NCI-H1105 treated with DMSO at 0.1 percent for 48 hours (cell line): ENCODE measurements around the gene DGKG.

Source experiments
- DNase-seq: peaks from one replicate; lab custom pipeline; 2025; lab: John Stamatoyannopoulos, UW

The DGKG gene

DNA sequence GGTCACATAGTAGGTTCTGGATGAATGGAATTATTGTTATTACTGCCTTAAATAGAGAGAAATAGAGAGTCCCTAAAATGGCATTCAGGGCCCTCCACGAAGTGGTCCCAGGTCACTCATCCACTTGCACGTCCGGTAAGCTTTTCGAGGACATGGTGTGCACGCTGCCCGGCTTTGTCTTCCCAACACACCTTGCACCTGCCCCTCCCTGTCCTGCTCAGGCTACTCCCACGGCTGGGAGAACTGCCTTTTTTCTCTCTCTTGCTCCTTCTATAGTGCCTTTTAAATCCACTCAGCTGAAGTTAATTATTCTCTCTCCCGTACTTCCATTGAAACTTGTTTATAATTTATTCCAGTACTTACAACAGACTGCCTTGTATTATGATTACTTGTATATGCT is 5.6 kb upstream of the DGKG start:
- DNase-seq, result no peak

GRCh38 chr3:186366206-186366605 is 4.2 kb upstream of the DGKG start:
- no peak for DNase-seq

GRCh38 chr3:186365202-186365974 is 3.4 kb upstream of the DGKG start:
- DNase-seq, result no peak

- DNase-seq, result no peak
Measured at GRCh38 chr3:186362988-186363387, 954 bp upstream of the DGKG start.

DNA sequence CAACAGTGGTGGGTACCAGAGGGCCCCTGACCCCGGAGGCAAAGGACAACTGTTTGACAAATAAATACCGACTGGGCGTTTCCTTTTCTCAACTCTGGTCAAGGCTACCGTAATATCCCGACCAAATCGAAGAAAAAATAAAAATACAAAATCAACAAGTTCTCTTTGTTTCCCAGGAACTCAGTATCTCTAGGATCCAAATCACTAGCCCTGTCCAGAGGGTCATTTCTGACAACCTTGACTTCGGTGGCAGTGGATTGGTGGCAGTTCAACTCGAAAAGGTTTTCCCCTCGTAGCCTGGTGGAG is 456 bp upstream of the DGKG start:
- no peak for DNase-seq

DNA sequence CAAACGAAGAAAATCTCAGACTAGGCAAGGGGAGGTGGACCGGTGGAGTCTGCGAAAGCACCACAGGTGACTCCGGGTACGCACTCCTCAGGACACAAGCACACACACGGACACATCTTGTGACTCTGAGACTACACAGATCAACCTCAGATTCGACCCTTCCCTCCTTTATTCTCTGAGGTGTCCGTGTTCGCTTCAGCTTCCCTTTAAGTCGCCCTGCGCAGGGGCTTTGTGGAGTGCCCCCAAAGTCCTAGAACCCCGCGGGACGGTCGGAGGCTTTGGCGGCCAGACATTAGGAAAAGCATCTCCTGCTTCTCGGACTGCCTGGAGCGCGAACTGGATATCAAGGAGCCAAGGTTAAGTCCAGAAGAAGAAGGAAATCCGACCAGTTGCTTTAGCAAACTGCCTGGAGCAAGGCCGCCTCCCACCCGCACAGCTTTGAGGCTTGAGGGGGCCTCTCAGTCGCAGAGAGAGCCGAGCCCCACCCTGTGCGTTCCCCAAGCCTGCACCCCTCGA is 730 bp downstream of the DGKG start:
- DNase-seq, result peak; percentile 28

DNA sequence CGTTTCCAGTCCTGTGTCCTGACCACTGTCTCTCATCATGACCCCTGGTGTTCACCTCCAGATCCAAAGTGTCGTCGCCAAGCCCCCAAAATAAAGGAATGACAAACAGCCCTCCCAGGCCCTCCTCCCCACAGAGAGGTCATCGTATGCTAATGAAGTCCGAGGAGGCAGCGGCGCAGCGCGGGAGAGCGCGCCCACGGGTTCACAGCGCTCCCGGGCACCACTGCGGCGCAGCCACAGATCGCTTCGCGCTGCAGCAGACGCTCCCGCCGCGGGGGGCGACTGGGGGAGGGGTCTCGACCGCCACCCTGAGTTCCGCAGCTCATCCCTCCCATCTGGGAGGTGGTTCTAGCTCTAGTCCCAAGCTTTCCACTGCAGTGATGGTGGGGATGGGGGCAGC is 1.3 kb downstream of the DGKG start:
- DNase-seq, result peak; percentile 36

- DNase-seq, result no peak
Measured at GRCh38 chr3:186359078-186359477, 3.0 kb downstream of the DGKG start.

DNA sequence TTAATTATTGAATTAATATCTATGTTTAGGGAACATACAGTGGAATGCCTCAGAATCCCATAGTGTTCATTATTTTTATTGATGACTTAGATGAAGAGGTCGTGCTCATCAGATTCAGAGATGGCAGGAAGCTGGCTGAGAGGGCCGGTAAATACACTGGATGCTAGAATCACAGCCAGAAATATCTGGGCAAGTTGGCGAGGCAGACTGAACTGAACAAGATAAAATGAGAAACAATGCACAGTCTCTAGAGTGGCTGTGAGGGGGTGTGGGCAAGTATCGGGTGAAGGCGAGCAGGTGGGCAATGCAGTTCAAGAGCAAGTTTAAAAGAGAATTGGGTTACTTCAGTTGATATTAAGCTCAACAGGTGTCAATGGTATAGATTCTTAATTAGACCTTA is 5.9 kb downstream of the DGKG start:
- DNase-seq, result no peak

DNA sequence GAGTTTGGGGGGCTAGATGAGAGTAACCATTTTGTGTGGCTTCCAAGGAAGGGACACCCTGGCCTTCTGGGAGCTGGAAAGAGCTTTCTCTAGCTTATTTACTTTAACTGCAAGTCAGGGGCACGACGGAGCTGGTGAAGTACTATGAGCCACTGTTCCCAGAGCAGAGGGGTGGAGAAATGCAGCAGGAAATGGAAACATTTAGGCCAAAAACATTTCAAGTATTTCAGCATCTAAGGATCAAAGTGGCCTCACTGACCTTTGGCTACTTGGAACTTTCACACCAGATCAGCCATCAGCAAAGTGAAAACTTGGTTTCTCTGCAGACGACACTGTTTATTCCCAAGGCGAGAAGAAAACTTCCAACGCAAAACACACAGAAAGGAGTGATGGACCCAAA is 7.9 kb downstream of the DGKG start:
- no peak for DNase-seq

- no peak for DNase-seq
Measured at GRCh38 chr3:186352369-186352768, 9.7 kb downstream of the DGKG start.

DNA sequence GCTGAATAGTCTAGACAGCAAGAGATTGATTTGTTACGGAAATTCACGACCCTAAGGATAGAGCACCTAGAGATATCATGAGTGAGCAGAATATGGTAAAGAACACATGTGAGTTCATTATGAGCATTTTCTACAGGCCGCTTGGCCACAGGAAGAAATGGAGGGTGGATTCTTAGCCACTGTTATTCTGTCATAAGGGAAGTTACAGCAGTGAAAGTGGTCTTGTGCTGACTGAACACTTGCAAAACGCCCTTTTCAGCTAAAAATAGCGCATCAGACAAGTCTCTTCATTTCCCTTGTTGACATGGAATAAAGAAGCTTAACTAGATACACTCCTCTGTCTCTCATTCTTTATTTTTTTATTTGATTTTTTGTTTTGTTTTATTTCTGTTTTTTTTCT is 19.8 kb downstream of the DGKG start:
- DNase-seq, result no peak

DNA sequence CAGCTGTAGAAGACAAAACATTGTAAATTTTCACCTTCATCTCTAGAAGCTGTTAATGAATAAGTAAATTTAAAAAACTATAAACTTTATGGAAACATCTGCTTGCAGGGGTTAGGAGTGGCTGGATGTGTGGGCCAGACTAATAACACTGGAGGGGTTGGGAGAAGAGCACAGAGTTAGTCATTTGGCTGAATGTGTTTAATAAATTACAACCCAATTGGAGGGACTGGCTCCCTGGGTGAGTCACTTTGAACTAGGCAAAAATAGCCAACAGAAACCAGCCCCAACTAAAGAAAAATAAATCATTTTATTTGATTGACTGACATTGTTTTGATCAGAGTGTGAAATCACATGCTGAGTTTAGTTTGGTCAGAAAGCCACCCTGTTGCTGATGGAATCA is 21.8 kb downstream of the DGKG start:
- DNase-seq, result no peak

DNA sequence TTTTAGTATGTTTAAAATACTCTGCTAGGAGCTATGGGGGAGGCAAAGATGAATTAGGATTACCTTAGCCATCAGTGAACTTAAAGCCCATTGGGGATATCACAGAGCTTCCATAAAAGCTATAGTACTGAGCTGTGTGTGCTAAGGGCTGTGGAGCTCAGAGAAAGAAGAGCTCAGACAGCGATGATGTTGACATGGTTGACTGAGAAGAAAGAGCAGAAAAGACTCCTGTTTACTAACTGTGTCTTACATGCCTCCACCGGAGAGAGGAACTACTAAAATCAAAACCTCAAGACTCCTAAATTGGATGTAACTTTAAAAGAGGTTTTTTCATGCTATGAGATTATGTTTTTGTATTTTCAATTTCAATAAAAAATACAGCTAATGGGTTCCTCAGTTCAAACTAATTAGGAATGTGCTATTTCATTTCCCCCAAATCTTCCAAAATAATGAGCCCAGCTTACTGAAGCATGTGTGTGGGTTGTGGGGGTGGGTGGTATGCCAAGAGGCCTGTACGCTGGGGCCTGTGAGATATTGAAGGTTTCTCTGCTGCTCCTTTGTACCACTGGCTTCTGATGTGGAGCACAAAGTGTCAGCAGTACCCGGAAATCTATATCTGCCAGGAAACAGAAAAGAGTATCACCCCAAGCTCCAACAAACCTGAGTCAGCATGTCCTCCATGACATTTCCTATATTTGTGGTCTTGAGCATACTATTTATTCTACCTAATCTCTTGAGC is 22.7 kb downstream of the DGKG start:
- no peak for DNase-seq

DNA sequence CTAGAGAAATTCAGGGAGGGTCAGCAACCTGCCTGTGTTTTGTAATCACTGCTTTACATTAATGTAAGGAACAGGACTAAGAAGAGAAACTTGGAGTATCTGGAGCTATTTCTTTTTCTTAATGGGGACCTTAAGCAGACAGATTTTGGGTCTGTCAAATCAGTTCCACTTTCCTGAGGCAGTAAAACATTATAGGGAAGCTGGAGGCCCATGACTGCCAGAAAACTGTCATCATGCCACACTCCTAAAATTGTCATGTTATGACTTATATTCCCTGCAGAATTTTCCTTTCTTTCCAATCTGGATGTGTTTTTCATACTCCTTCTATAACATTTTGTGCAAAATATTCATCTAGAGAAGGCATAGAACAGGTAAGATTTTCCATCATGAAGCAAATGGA is 28.8 kb downstream of the DGKG start:
- DNase-seq, result no peak

DNA sequence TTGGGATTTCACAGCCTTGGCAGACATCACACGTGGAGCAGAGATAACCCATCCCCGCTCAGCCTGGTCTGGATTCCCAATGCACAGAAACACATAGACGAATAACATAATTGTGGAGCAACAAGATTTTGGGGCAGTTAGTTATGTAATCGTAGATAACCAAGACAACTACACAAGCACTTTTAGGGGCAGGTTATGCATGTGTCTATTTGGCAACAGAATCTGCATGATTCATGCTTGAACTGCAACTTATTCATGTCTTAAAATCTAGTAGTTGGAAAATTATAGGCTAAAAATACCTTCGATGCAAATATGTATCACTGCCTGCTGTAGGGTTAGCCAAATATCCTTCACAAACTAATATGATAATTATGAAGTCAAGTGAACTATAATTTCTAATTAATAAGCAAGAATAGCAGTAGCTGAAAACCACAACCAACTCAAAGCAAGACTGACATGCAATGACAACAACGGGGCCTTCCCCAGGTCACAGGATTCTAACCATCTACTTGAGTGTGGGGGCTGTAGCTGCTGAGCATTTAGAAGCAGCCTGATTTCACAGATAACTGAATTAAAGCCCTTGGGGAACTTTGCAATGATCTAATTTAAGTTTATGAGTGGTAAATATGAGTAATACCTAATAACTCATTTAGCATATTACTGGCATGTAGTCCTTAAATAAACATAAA is 31.1 kb downstream of the DGKG start:
- no peak for DNase-seq

GRCh38 chr3:186329589-186329988 is 32.4 kb downstream of the DGKG start:
- DNase-seq, result no peak

DNA sequence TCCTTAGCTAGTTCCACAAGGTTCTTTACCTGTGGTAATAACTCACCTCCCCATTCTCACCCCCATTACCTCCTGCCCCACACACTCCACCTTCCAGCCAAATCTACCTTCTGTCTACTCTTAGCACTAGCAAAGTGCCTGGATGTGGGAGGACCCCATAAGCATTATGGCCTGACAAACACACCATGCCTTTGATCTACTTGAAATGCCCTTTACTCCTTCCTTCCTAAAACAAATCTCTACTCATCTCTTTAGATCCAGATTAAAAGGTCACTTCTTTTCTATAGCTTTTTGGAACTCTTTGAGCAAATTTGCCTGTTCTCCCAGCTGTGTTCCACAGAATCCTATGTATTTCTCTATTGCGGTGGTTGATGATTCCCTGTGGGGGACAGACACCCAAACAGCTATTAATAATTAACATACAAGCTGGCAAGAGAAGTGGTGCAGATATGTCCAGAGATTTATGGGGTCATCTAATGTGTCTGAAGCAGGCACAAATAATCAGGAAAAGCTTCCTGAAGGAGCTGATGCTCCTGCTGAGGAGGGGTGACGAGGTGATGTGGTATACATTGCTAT is 34.0 kb downstream of the DGKG start:
- DNase-seq, result no peak

DNA sequence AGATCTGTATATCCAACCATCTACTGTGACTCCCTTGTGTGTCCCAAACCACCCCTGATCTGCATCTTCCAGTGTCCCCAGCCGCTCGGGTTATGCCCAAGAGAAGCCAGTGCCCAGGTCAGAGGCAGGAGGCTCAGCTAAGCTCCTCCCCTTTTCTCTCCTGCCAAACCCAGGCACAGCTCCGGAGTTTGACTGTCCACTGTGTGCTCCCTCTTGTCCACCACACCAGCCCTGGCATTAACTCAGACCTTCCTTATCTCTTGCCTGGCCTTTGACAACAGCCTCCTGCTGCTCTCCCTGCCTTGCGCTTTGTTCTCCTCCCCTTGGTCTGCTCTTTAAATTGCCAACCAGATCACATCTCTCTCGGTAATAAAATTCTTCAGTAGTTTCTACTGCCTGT is 39.3 kb downstream of the DGKG start:
- no peak for DNase-seq

- DNase-seq, result no peak
Measured at GRCh38 chr3:186321746-186322145, 40.3 kb downstream of the DGKG start.

DNA sequence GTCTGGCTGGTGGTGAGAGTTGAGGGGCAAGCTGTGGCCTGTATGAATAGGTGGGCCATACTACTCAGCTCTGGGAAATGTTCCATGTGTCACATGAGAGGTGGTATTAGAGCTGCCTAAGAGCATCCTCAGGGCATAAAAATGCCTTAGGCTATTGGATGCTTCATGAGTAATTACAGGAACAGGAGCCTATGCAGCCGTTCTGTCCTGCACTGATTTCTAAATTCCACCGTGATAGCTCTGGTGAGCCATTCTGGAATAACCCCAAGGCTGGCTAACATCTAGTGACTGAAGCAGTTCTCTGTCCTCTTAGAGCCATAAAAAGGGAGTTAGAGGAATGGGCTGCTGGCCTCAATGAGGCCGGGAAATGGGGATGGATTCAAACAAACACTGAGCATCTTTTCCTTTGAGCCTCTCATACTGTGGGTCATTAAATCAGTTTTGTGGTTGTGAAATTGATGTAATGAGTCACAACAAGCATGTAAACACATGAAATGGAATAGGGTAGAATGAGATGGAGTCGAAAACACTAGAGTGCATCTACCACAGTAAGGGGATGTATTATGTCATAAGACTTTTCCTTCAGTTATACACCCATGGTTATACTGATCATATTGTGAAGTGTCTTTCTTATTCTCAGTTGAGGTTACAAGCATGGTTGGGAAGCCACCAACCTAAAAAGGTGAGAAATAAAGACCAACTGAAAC is 41.0 kb downstream of the DGKG start:
- DNase-seq, result peak; percentile 83

DNA sequence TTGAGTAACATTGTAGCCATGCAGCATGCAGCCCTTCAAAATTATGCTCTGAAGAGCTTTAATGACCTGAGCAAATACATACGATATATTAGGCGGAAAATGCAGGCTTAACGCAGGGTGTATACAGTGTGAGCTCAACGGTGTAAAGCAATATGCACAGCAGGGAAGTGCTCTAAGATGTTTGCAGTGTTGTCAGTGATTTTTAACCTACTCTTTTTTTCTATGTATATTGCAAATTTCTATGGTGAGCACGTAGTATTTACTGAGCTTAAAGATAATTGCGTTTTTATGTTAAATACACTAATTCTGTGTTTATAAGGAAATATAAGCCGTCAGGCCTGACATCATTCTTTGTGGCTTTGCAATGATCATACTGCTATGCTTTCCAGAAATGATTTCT is 42.1 kb downstream of the DGKG start:
- DNase-seq, result no peak
